ENCODE measurements around the gene NRG3.

GRCh38 chr10:81863771-81864170, 11.2 kb upstream of the NRG3 start:
- TF ChIP-seq RAD21 (IDR thresholded peaks at IDR 0.05; ENCODE audit: low read length) (no peak), CTCF (conservative IDR thresholded peaks at IDR 0.05; ENCODE audit: low read depth, low read length) (no peak)

Measured in IMR-90 (cell line).